CD8-positive, alpha-beta memory T cell (primary cell): Measurements from ENCODE around the gene SH3GLB2. TPM values are rescaled to one million over a fixed set of nuclear protein-coding genes. Genes with fewer than 3 reads are reported as not detected.
A peak's percentile ranks its signal among the peaks of the same experiment; 100 is the strongest.

ENCODE experiments used
- CTCF ChIA-PET: fragments of 350-600 bp; sonication (Branson Sonifier 250); formaldehyde crosslinking; loops from one replicate; lab custom pipeline; 2021; ENCODE audit warnings: antibody characterized with exemption; lab: Charles Lee
- POLR2A ChIA-PET: fragments of 350-600 bp; sonication (Branson Sonifier 250); formaldehyde crosslinking; loops from one replicate; lab custom pipeline; 2021; ENCODE audit warnings: antibody characterized with exemption; lab: Charles Lee
- DNase-seq, 5 donors: peaks; one replicate each; pipeline versions ENCODE4 v3.0.0 to v3.0.0-alpha.2; 2020 to 2022; ENCODE audit warnings: mixed read lengths in 1 of 5
- H3K27ac ChIP-seq: one replicate; pipeline ENCODE4 v1.7.0; 2013; ENCODE audit warnings: low read depth, mild to moderate bottlenecking, low read length, moderate library complexity
- H3K27me3 ChIP-seq: 2 replicates; pipeline ENCODE4 v1.7.0; 2013; ENCODE audit warnings: low read length, mild to moderate bottlenecking; ENCODE audit not compliant: insufficient read depth, poor library complexity, severe bottlenecking
- H3K36me3 ChIP-seq: 2 replicates; pipeline ENCODE4 v1.7.0; 2013; ENCODE audit warnings: mild to moderate bottlenecking, low read length, moderate library complexity; ENCODE audit not compliant: insufficient read depth
- H3K4me1 ChIP-seq: 2 replicates; pipeline ENCODE4 v1.7.0; 2013; ENCODE audit warnings: mild to moderate bottlenecking, low read length, moderate library complexity; ENCODE audit not compliant: insufficient read depth
- H3K4me3 ChIP-seq: 2 replicates; pipeline ENCODE4 v1.7.0; 2013; ENCODE audit warnings: mild to moderate bottlenecking, low read length
- H3K9me3 ChIP-seq: 2 replicates; pipeline ENCODE4 v1.7.0; 2013; ENCODE audit warnings: mild to moderate bottlenecking, low read length
- H3K27ac Mint-ChIP-seq, 8 donors: one replicate each; pipeline ENCODE4 v1.8.0; 2020 to 2021; ENCODE audit warnings: mixed read lengths in 8 of 8, mild to moderate bottlenecking in 6 of 8, inconsistent platforms in 3 of 8, moderate library complexity in 3 of 8
- H3K27me3 Mint-ChIP-seq, 2 donors: one replicate each; pipeline ENCODE4 v1.8.0; 2020 to 2021; ENCODE audit warnings: mixed read lengths in 2 of 2, mild to moderate bottlenecking in 1 of 2, moderate library complexity in 1 of 2
- H3K36me3 Mint-ChIP-seq, 3 donors: one replicate each; pipeline ENCODE4 v1.8.0; 2020 to 2021; ENCODE audit warnings: mixed read lengths in 3 of 3, inconsistent platforms in 1 of 3, mild to moderate bottlenecking in 1 of 3
- H3K4me1 Mint-ChIP-seq, 3 donors: one replicate each; pipeline ENCODE4 v1.8.0; 2020 to 2021; ENCODE audit warnings: mixed read lengths in 3 of 3, inconsistent platforms in 1 of 3, mild to moderate bottlenecking in 1 of 3
- H3K4me3 Mint-ChIP-seq, 7 donors: one replicate each; pipeline ENCODE4 v1.8.0; 2020 to 2021; ENCODE audit warnings: mixed read lengths in 7 of 7, mild to moderate bottlenecking in 6 of 7, moderate library complexity in 4 of 7, inconsistent platforms in 2 of 7
- H3K9me3 Mint-ChIP-seq, 5 donors: one replicate each; pipeline ENCODE4 v1.8.0; 2020 to 2022; ENCODE audit warnings: mixed read lengths in 5 of 5, mild to moderate bottlenecking in 3 of 5, moderate library complexity in 2 of 5, inconsistent platforms in 1 of 5
- polyA plus RNA-seq: library from polyadenylated mRNA; unstranded; fragments of 300-500 nt; fragmentation: Illumina TruSeq; gene quantifications from one replicate; pipeline ENCODE4 v1.2.3, GENCODE V29; 2021
- total RNA-seq, 2 experiments: library from RNA; stranded (reverse); gene quantifications; one replicate each; pipeline ENCODE4 v1.2.3, GENCODE V29; 2021

SH3GLB2 gene
- total and polyA plus RNA-seq, 3 experiments from 2014 or later, result 36.2 to 58.3 (median 55.0) TPM

- no peaks in the 10 kb centered on the region for H3K27me3 ChIP-seq
- H3K4me3 ChIP-seq, result no peak overlapping the region
- Mint-ChIP-seq H3K9me3 (no peaks in the 10 kb centered on the region), H3K27ac (no peak overlapping the region), H3K4me1 (peaks cover 23 to 35% (median 29%) of the 10 kb centered on the region in 3 donors), H3K27me3 (no peaks in the 10 kb centered on the region), H3K36me3 (peaks cover 4 to 43% (median 6%) of the 10 kb centered on the region in 3 donors), H3K4me3 (no peak overlapping the region)
- no peaks in the 10 kb centered on the region for H3K9me3 ChIP-seq
- POLR2A ChIA-PET, result no interaction called here
- H3K36me3 ChIP-seq, result peaks cover 11% of the 10 kb centered on the region
- DNase-seq, result no peak
- CTCF ChIA-PET, result no interaction called here
- peaks cover 23% of the 10 kb centered on the region for H3K4me1 ChIP-seq
- H3K27ac ChIP-seq, result no peak overlapping the region
These were observed 13.9 kb upstream of the SH3GLB2 start for GRCh38 chr9:129042016-129042415.

GRCh38 chr9:129040113-129040643 lies 12.0 kb upstream of the SH3GLB2 start:
- ChIA-PET POLR2A (no interaction called here), CTCF (no interaction called here)
- no peak for DNase-seq
- Mint-ChIP-seq H3K27me3 (no peaks in the 10 kb centered on the region), H3K4me3 (peak overlapping the region in 2 of 7 donors; percentile 68 to 71), H3K36me3 (peaks cover 4 to 44% (median 6%) of the 10 kb centered on the region in 3 donors), H3K9me3 (no peaks in the 10 kb centered on the region), H3K4me1 (peaks cover 36 to 48% (median 38%) of the 10 kb centered on the region in 3 donors), H3K27ac (peak overlapping the region in 1 of 8 donors; percentile 47)
- peaks cover 11% of the 10 kb centered on the region for H3K36me3 ChIP-seq
- peaks cover 30% of the 10 kb centered on the region for H3K4me1 ChIP-seq
- H3K9me3 ChIP-seq, result no peaks in the 10 kb centered on the region
- no peaks in the 10 kb centered on the region for H3K27me3 ChIP-seq
- peak overlapping the region; percentile 31 for H3K27ac ChIP-seq
- no peak overlapping the region for H3K4me3 ChIP-seq

- Mint-ChIP-seq H3K36me3 (peaks cover 0 to 35% (median 3%) of the 10 kb centered on the region in 3 donors), H3K27ac (peak overlapping the region in 7 of 8 donors; percentile 21 to 68 (median 44)), H3K4me3 (peak overlapping the region; percentile 95 to 100 (median 97)), H3K9me3 (no peaks in the 10 kb centered on the region), H3K4me1 (peaks cover 36 to 48% (median 38%) of the 10 kb centered on the region in 3 donors), H3K27me3 (no peaks in the 10 kb centered on the region)
- Histone ChIP-seq H3K27ac (peak overlapping the region; percentile 74), H3K27me3 (no peaks in the 10 kb centered on the region), H3K9me3 (no peaks in the 10 kb centered on the region), H3K4me3 (no peak overlapping the region), H3K36me3 (peaks cover 11% of the 10 kb centered on the region), H3K4me1 (peaks cover 30% of the 10 kb centered on the region)
- CTCF ChIA-PET, result interaction anchor here (0.6 to 1.0 kb wide), 3 partner anchors 10 to 93 kb away, joined by 3 read pairs; partner anchors contain the start of gene SH3GLB2
- DNase-seq, result no peak
- POLR2A ChIA-PET, result interaction anchor here (0.7 to 1.1 kb wide), 3 partner anchors 10 to 821 kb away, joined by 6 to 19 read pairs (median 7); partner anchors contain the start of gene SH3GLB2
These were observed 10.2 kb upstream of the SH3GLB2 start for GRCh38 chr9:129038109-129038852.

- Mint-ChIP-seq H3K4me3 (peak overlapping the region; percentile 95 to 100 (median 97)), H3K36me3 (peaks cover 0 to 29% (median 3%) of the 10 kb centered on the region in 3 donors), H3K9me3 (no peaks in the 10 kb centered on the region), H3K4me1 (peaks cover 36 to 48% (median 38%) of the 10 kb centered on the region in 3 donors), H3K27me3 (no peaks in the 10 kb centered on the region), H3K27ac (peak overlapping the region in 5 of 8 donors; percentile 29 to 65 (median 44))
- H3K4me3 ChIP-seq, result peak overlapping the region; percentile 83
- ChIA-PET POLR2A (interaction anchor here (1.1 kb wide), 1 partner anchor 10 kb away, joined by 7 read pairs; the partner anchor contains the start of gene SH3GLB2), CTCF (interaction anchor here (0.6 to 1.0 kb wide), 2 partner anchors 9 to 94 kb away, joined by 3 read pairs; partner anchors contain the start of gene SH3GLB2)
- H3K4me1 ChIP-seq, result peaks cover 30% of the 10 kb centered on the region
- H3K36me3 ChIP-seq, result peaks cover 11% of the 10 kb centered on the region
- no peak for DNase-seq
- H3K27ac ChIP-seq, result peak overlapping the region; percentile 74
- no peaks in the 10 kb centered on the region for H3K27me3 ChIP-seq
- no peaks in the 10 kb centered on the region for H3K9me3 ChIP-seq
These were observed 9.6 kb upstream of the SH3GLB2 start for GRCh38 chr9:129037767-129038098.

GRCh38 chr9:129036923-129037766 lies 9.0 kb upstream of the SH3GLB2 start:
- Mint-ChIP-seq H3K36me3 (peaks cover 0 to 23% (median 2%) of the 10 kb centered on the region in 3 donors), H3K27me3 (no peaks in the 10 kb centered on the region), H3K27ac (peak overlapping the region; percentile 72 to 97 (median 92)), H3K4me3 (peak overlapping the region; percentile 95 to 100 (median 97)), H3K9me3 (no peaks in the 10 kb centered on the region), H3K4me1 (peaks cover 36 to 45% (median 38%) of the 10 kb centered on the region in 3 donors)
- peak overlapping the region; percentile 83 for H3K4me3 ChIP-seq
- no peaks in the 10 kb centered on the region for H3K9me3 ChIP-seq
- no peaks in the 10 kb centered on the region for H3K27me3 ChIP-seq
- no peak for DNase-seq
- peaks cover 6% of the 10 kb centered on the region for H3K36me3 ChIP-seq
- CTCF ChIA-PET, result interaction anchor here (0.6 to 1.0 kb wide), 3 partner anchors 9 to 103 kb away, joined by 3 read pairs; partner anchors contain the start of gene SH3GLB2
- peak overlapping the region; percentile 74 for H3K27ac ChIP-seq
- H3K4me1 ChIP-seq, result peaks cover 30% of the 10 kb centered on the region
- POLR2A ChIA-PET, result interaction anchor here (0.5 to 1.0 kb wide), 3 partner anchors 9 to 1060 kb away, joined by 3 to 5 read pairs (median 4); partner anchors contain the start of gene SH3GLB2

GRCh38 chr9:129036241-129036922 lies 8.3 kb upstream of the SH3GLB2 start, which contains the start of gene MIGA2:
Gene MIGA2, plus strand, starts transcription at chr9:129036626. Its CDS starts 3,969 bp downstream, at chr9:129040595.
- peak within 1 kb of the TSS; percentile 83 for H3K4me3 ChIP-seq
- H3K4me1 ChIP-seq, result peaks cover 30% of the 10 kb centered on the region
- peak within 1 kb of the TSS; percentile 74 for H3K27ac ChIP-seq
- POLR2A ChIA-PET, result interaction anchor here (0.6 to 1.0 kb wide), 4 partner anchors 8 to 361 kb away, joined by 3 to 5 read pairs (median 4); partner anchors contain the start of gene SH3GLB2
- Mint-ChIP-seq H3K4me3 (peak within 1 kb of the TSS; percentile 95 to 100 (median 97)), H3K9me3 (no peaks in the 10 kb centered on the region), H3K27me3 (no peaks in the 10 kb centered on the region), H3K27ac (peak within 1 kb of the TSS; percentile 72 to 97 (median 92)), H3K4me1 (peaks cover 34 to 41% (median 38%) of the 10 kb centered on the region in 3 donors), H3K36me3 (peaks cover 0 to 16% (median 2%) of the 10 kb centered on the region in 3 donors)
- CTCF ChIA-PET, result interaction anchor here (1.0 kb wide), 1 partner anchor 103 kb away, joined by 3 read pairs; no protein-coding TSS in a partner anchor
- peak; percentile 89 to 96 (median 94) for DNase-seq
- no peaks in the 10 kb centered on the region for H3K27me3 ChIP-seq
- H3K9me3 ChIP-seq, result no peaks in the 10 kb centered on the region
- no peaks in the 10 kb centered on the region for H3K36me3 ChIP-seq
